Measurements from ENCODE around the gene CCDC188.

CCDC188 gene

DNA sequence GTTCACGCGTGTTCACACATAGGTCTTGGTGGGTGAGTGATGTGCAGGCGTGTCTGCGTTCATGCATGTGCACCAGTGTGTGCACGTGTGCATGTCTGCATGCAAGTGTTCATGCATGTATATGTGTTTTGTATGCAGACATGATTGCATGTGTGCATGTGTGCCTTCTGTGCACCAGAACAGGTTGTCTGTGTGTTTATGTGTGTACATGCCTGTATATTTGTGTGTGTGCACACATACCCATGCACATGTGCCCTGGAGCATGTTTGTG lies 14.3 kb downstream of the CCDC188 start:
- TF ChIP-seq, protein P1, sequence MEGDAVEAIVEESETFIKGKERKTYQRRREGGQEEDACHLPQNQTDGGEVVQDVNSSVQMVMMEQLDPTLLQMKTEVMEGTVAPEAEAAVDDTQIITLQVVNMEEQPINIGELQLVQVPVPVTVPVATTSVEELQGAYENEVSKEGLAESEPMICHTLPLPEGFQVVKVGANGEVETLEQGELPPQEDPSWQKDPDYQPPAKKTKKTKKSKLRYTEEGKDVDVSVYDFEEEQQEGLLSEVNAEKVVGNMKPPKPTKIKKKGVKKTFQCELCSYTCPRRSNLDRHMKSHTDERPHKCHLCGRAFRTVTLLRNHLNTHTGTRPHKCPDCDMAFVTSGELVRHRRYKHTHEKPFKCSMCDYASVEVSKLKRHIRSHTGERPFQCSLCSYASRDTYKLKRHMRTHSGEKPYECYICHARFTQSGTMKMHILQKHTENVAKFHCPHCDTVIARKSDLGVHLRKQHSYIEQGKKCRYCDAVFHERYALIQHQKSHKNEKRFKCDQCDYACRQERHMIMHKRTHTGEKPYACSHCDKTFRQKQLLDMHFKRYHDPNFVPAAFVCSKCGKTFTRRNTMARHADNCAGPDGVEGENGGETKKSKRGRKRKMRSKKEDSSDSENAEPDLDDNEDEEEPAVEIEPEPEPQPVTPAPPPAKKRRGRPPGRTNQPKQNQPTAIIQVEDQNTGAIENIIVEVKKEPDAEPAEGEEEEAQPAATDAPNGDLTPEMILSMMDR (IDR thresholded peaks at IDR 0.05; ENCODE audit: insufficient read depth, low read length, missing control alignments): no peak
- ChIA-PET CTCF (interaction anchor here (1.3 to 1.6 kb wide), 2 partner anchors 15 to 21 kb away, joined by 3 to 5 read pairs; no protein-coding TSS in a partner anchor), POLR2A (no interaction called here)
- H3K4me3 ChIP-seq (ENCODE audit: low read depth, low read length): no peak overlapping the region
- DNase-seq (ENCODE audit: low read depth, low spot score): no peak

- no peak overlapping the region for H3K4me3 ChIP-seq (ENCODE audit: low read depth, low read length)
- ChIA-PET CTCF (interaction anchor here (1.3 to 1.6 kb wide), 2 partner anchors 15 to 21 kb away, joined by 3 to 5 read pairs; no protein-coding TSS in a partner anchor), POLR2A (no interaction called here)
- DNase-seq (ENCODE audit: low read depth, low spot score): no peak
- TF ChIP-seq, protein P1 (IDR thresholded peaks at IDR 0.05; ENCODE audit: insufficient read depth, low read length, missing control alignments): no peak
Measured at GRCh38 chr22:20135806-20136602, 14.9 kb downstream of the CCDC188 start.

GRCh38 chr22:20135265-20135664 lies 15.6 kb downstream of the CCDC188 start:
- POLR2A ChIA-PET: no interaction called here
- DNase-seq (ENCODE audit: low read depth, low spot score): no peak
- TF ChIP-seq, protein P1 (IDR thresholded peaks at IDR 0.05; ENCODE audit: insufficient read depth, low read length, missing control alignments): no peak
- no peak overlapping the region for H3K4me3 ChIP-seq (ENCODE audit: low read depth, low read length)
- CTCF ChIA-PET: no interaction called here

GRCh38 chr22:20133930-20134549 lies 16.8 kb downstream of the CCDC188 start:
- POLR2A ChIA-PET: no interaction called here
- CTCF ChIA-PET: no interaction called here
- no peak for DNase-seq (ENCODE audit: low read depth, low spot score)
- H3K4me3 ChIP-seq (ENCODE audit: low read depth, low read length): 0 out of 2 replicates have a peak overlapping the region, but pooled peaks have one; percentile 8
- TF ChIP-seq, protein P1 (IDR thresholded peaks at IDR 0.05; ENCODE audit: insufficient read depth, low read length, missing control alignments): no peak

GRCh38 chr22:20132686-20133246 lies 18.1 kb downstream of the CCDC188 start:
- TF ChIP-seq, protein P1 (IDR thresholded peaks at IDR 0.05; ENCODE audit: insufficient read depth, low read length, missing control alignments): no peak
- peak overlapping the region; percentile 80 for H3K4me3 ChIP-seq (ENCODE audit: low read depth, low read length)
- ChIA-PET CTCF (no interaction called here), POLR2A (no interaction called here)
- no peak for DNase-seq (ENCODE audit: low read depth, low spot score)

All from AG04449 (cell line).